Measurements from ENCODE around the gene CFAP141.

DNA sequence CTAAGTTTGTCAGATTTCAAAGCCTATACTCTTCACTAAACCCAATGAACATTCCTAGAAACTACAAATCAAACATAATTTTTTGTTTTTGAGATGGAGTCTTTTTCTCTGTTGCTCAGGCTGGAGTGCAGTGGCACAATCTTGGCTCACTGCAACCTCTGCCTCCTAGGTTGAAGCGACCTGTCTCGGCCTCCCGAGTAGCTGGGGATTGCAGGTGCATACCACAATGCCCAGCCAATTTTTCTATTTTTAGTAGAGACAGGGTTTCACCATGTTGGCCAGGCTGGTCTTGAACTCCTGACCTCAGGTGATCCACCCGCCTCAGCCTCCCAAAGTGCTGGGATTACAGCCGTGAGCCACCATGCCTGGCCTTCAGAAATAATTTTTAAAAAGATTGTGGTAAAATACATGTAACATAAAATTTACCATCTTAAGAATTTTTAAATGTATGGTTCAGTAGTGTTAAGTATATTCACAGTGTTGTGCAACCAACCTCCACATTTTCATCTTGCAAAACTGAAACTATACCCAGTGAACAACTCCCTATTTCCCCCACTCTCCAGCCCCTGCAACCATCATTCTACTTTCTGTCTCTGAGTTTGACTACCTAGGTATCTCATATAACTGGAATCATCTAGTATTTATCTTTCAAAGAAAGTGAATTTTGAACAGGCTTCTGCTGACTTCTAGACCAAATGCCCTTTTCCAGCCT, 2.7 kb upstream of the CFAP141 start:
- no peak for TF ChIP-seq POLR2A (IDR thresholded peaks at IDR 0.05)
- TF ChIP-seq, protein P1, sequence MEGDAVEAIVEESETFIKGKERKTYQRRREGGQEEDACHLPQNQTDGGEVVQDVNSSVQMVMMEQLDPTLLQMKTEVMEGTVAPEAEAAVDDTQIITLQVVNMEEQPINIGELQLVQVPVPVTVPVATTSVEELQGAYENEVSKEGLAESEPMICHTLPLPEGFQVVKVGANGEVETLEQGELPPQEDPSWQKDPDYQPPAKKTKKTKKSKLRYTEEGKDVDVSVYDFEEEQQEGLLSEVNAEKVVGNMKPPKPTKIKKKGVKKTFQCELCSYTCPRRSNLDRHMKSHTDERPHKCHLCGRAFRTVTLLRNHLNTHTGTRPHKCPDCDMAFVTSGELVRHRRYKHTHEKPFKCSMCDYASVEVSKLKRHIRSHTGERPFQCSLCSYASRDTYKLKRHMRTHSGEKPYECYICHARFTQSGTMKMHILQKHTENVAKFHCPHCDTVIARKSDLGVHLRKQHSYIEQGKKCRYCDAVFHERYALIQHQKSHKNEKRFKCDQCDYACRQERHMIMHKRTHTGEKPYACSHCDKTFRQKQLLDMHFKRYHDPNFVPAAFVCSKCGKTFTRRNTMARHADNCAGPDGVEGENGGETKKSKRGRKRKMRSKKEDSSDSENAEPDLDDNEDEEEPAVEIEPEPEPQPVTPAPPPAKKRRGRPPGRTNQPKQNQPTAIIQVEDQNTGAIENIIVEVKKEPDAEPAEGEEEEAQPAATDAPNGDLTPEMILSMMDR (IDR thresholded peaks at IDR 0.05): no peak

Measured in testis (tissue), 2 donors.